K562 (cell line): ENCODE measurements around the gene SEPTIN8.

ENCODE experiments used
- BCOR ChIP-seq: fragments of 450-650 bp; IDR thresholded peaks from 2 replicates; pipeline ENCODE4 v1.6.1; 2016
- EP300 ChIP-seq: IDR thresholded peaks from 2 replicates; pipeline ENCODE4 v1.6.1; 2012; ENCODE audit warnings: low read length, improper control_type of control experiment
- KLF10 ChIP-seq: fragments of 250-450 bp; sonication (Bioruptor Pico); IDR thresholded peaks from 2 replicates; pipeline ENCODE4 v1.6.1; 2021; ENCODE audit warnings: matching md5 sums
- MAX ChIP-seq: sonication (generic); formaldehyde crosslinking; IDR thresholded peaks from 2 replicates; pipeline ENCODE4 v1.9.0; 2022; ENCODE audit warnings: mild to moderate bottlenecking, missing genetic modification reagents
- NFATC3 ChIP-seq: fragments of 450-650 bp; IDR thresholded peaks from 2 replicates; pipeline ENCODE4 v1.6.1; 2017; ENCODE audit warnings: mild to moderate bottlenecking
- POLR2AphosphoS5 ChIP-seq: IDR thresholded peaks from 2 replicates; pipeline ENCODE4 v1.6.1; 2011; ENCODE audit warnings: mild to moderate bottlenecking, low read depth, low read length, moderate library complexity; ENCODE audit not compliant: control insufficient read depth, insufficient read depth
- REST ChIP-seq, 2 experiments: fragments of 450-650 bp; formaldehyde crosslinking in 1 of 2; IDR thresholded peaks; 2 replicates each; pipeline versions ENCODE4 v1.4.0 to v1.6.1; 2014 to 2020; ENCODE audit warnings: mild to moderate bottlenecking in 2 of 2, borderline replicate concordance in 1 of 2, low read depth in 1 of 2
- SMARCC2 ChIP-seq: fragments of 450-650 bp; IDR thresholded peaks from 2 replicates; pipeline ENCODE4 v1.6.1; 2017; ENCODE audit warnings: antibody characterized with exemption, moderate library complexity, mild to moderate bottlenecking, low read depth
- ZBTB33 ChIP-seq: sonication (generic); formaldehyde crosslinking; IDR thresholded peaks from 2 replicates; pipeline ENCODE4 v1.8.1; 2023; ENCODE audit warnings: mild to moderate bottlenecking, missing genetic modification reagents
- ZFP36 ChIP-seq: fragments of 150-350 bp; IDR thresholded peaks from 2 replicates; pipeline ENCODE4 v1.6.1; 2018; ENCODE audit warnings: low read length, low read depth; ENCODE audit not compliant: partially characterized antibody
- ZNF778 ChIP-seq: fragments of 450-650 bp; formaldehyde crosslinking; IDR thresholded peaks from 2 replicates; pipeline ENCODE4 v1.4.0; 2020; ENCODE audit warnings: mild to moderate bottlenecking, moderate library complexity

GRCh38 chr5:132810605-132811004 is 33.6 kb upstream of the SEPTIN8 start:
- TF ChIP-seq SMARCC2 (no peak), KLF10 (CRISPR knock-in tag) (no peak), POLR2AphosphoS5 (no peak), MAX (no peak), BCOR (no peak), ZNF778 (CRISPR knock-in tag) (no peak), REST (IDR thresholded peaks at IDR 0.05; ENCODE audit: borderline replicate concordance) (no peak), REST (CRISPR knock-in tag; IDR thresholded peaks at IDR 0.05; ENCODE audit: low read depth) (no peak), NFATC3 (no peak), ZFP36 (no peak), ZBTB33 (CRISPR knock-in tag) (no peak), EP300 (no peak)
